Activated CD4-positive, alpha-beta T cell treated with anti-CD3 and anti-CD28 coated beads, Interleukin-2, amount 50 U/mL, for 4 hours (primary cell): ENCODE measurements around the gene LRRC3C.
"Not testable (repeated sequence)": the region's sequence is repeated elsewhere in the genome, so short reads cannot be mapped to it uniquely, and the experiment has no call there.

Experiments used
- DNase-seq, 2 experiments: peaks; one replicate each; pipeline ENCODE4 v3.0.0-alpha.2; 2020

Gene LRRC3C

GRCh38 chr17:39927101-39927928 lies at the start of gene LRRC3C, which contains the start of gene ORMDL3:
Gene LRRC3C (plus strand): TSS chr17:39927732. CDS start chr17:39941524, 13,792 bp downstream.
Gene ORMDL3 (minus strand): TSS chr17:39927601. CDS start chr17:39924203, 3,398 bp downstream.
- peak; percentile 85 to 87 for DNase-seq

GRCh38 chr17:39886102-39886501 lies 41.4 kb upstream of the LRRC3C start:
- not testable (repeated sequence) for DNase-seq

- DNase-seq = no peak
Observed at GRCh38 chr17:39887078-39887477, 40.5 kb upstream of the LRRC3C start.

- DNase-seq = no peak
Observed at GRCh38 chr17:39889200-39889599, 38.3 kb upstream of the LRRC3C start.

GRCh38 chr17:39894681-39895376 lies 32.7 kb upstream of the LRRC3C start:
- no peak for DNase-seq

GRCh38 chr17:39898088-39898487 lies 29.4 kb upstream of the LRRC3C start:
- DNase-seq = no peak

- DNase-seq = no peak
Observed at GRCh38 chr17:39899215-39899614, 28.3 kb upstream of the LRRC3C start.

- not testable (repeated sequence) for DNase-seq
Observed at GRCh38 chr17:39902027-39902426, 25.5 kb upstream of the LRRC3C start.

- no peak for DNase-seq
Observed at GRCh38 chr17:39903158-39903884, 24.2 kb upstream of the LRRC3C start.

GRCh38 chr17:39904990-39905288 lies 22.6 kb upstream of the LRRC3C start:
- no peak for DNase-seq

GRCh38 chr17:39908789-39909352 lies 18.7 kb upstream of the LRRC3C start:
- no peak for DNase-seq

GRCh38 chr17:39913989-39914388 lies 13.5 kb upstream of the LRRC3C start:
- DNase-seq = no peak

- no peak for DNase-seq
Observed at GRCh38 chr17:39915559-39915958, 12.0 kb upstream of the LRRC3C start.

GRCh38 chr17:39916918-39917317 lies 10.6 kb upstream of the LRRC3C start:
- no peak for DNase-seq

- no peak for DNase-seq
Observed at GRCh38 chr17:39919087-39919683, 8.3 kb upstream of the LRRC3C start.

GRCh38 chr17:39920218-39921210 lies 7.0 kb upstream of the LRRC3C start:
- peak; percentile 54 to 61 for DNase-seq

GRCh38 chr17:39921323-39921722 lies 6.2 kb upstream of the LRRC3C start:
- DNase-seq = no peak

GRCh38 chr17:39922006-39922405 lies 5.5 kb upstream of the LRRC3C start:
- no peak for DNase-seq

GRCh38 chr17:39923230-39923629 lies 4.3 kb upstream of the LRRC3C start:
- no peak for DNase-seq

GRCh38 chr17:39923836-39924690 lies 3.5 kb upstream of the LRRC3C start:
- no peak for DNase-seq

- DNase-seq = no peak
Observed at GRCh38 chr17:39924691-39925055, 2.9 kb upstream of the LRRC3C start.
